ENCODE measurements around the gene GSTT2B.
"Not testable (repeated sequence)": the region's sequence is repeated elsewhere in the genome, so short reads cannot be mapped to it uniquely, and the experiment has no call there.

Gene GSTT2B

GRCh38 chr22:23940166-23940565, 20.8 kb downstream of the GSTT2B start:
- H3K79me2 ChIP-seq (ENCODE audit: insufficient read depth, low read depth); H3K27me3 ChIP-seq (ENCODE audit: insufficient read depth, low read depth); H2AFZ ChIP-seq (ENCODE audit: low read depth); H3K27ac ChIP-seq; H3K36me3 ChIP-seq (ENCODE audit: insufficient read depth); H3K4me3 ChIP-seq (IDR thresholded peaks at IDR 0.05; ENCODE audit: insufficient read depth, low read depth, low read length); H3K4me1 ChIP-seq (ENCODE audit: low read depth, poor library complexity, severe bottlenecking); H3K4me2 ChIP-seq; H4K20me1 ChIP-seq (ENCODE audit: insufficient read depth); H3K9ac ChIP-seq: not testable (repeated sequence)

GRCh38 chr22:23939017-23939357, 22.0 kb downstream of the GSTT2B start:
- Histone ChIP-seq H3K27ac (no peak overlapping the region), H3K79me2 (ENCODE audit: insufficient read depth, low read depth) (no peaks in the 10 kb centered on the region), H3K4me2 (no peak overlapping the region), H3K27me3 (ENCODE audit: insufficient read depth, low read depth) (no peaks in the 10 kb centered on the region), H3K36me3 (ENCODE audit: insufficient read depth) (no peaks in the 10 kb centered on the region), H2AFZ (ENCODE audit: low read depth) (no peak overlapping the region), H3K4me3 (IDR thresholded peaks at IDR 0.05; ENCODE audit: insufficient read depth, low read depth, low read length) (no peak overlapping the region), H4K20me1 (ENCODE audit: insufficient read depth) (no peaks in the 10 kb centered on the region), H3K9ac (no peak overlapping the region), H3K4me1 (ENCODE audit: low read depth, poor library complexity, severe bottlenecking) (no peaks in the 10 kb centered on the region)
- TF ChIP-seq, protein P1, sequence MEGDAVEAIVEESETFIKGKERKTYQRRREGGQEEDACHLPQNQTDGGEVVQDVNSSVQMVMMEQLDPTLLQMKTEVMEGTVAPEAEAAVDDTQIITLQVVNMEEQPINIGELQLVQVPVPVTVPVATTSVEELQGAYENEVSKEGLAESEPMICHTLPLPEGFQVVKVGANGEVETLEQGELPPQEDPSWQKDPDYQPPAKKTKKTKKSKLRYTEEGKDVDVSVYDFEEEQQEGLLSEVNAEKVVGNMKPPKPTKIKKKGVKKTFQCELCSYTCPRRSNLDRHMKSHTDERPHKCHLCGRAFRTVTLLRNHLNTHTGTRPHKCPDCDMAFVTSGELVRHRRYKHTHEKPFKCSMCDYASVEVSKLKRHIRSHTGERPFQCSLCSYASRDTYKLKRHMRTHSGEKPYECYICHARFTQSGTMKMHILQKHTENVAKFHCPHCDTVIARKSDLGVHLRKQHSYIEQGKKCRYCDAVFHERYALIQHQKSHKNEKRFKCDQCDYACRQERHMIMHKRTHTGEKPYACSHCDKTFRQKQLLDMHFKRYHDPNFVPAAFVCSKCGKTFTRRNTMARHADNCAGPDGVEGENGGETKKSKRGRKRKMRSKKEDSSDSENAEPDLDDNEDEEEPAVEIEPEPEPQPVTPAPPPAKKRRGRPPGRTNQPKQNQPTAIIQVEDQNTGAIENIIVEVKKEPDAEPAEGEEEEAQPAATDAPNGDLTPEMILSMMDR (conservative IDR thresholded peaks at IDR 0.05; ENCODE audit: low read depth, low read length) = no peak

DNA sequence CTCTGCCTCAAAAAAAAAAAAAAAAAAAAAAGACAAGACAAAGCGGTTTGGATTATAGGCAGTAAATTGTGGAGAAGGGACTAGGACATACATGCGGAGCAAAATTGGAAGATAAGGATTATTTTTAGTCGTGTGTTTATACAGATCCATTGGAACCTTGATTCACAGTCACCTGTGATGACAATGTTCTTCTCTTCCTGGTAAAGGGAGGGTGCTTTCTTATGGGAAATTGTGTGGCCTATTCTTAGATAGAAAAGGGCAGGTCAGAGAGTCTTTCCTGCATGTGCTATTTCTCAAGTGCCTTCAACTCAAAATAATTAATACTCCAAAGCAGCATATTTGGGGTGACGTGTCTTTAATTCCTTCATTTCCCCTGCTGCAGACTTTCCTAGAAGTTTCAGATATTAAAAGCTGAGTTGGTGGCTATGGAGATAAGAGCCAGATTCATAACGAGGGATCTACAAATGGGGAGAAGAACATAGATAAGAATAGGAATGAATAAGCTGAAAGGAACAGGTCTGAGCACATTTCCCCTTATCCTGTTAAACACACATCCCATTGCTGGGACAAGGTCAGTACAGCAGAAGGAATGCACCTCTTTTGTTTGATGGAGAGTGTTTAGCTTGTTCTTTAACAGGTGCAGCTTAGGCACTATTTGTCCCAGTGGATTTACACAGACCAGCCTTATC, 22.5 kb downstream of the GSTT2B start:
- Histone ChIP-seq H3K9ac (no peak overlapping the region), H2AFZ (ENCODE audit: low read depth) (no peak overlapping the region), H3K27me3 (ENCODE audit: insufficient read depth, low read depth) (no peaks in the 10 kb centered on the region), H3K4me3 (IDR thresholded peaks at IDR 0.05; ENCODE audit: insufficient read depth, low read depth, low read length) (no peak overlapping the region), H3K4me1 (ENCODE audit: low read depth, poor library complexity, severe bottlenecking) (no peaks in the 10 kb centered on the region), H3K27ac (no peak overlapping the region), H3K36me3 (ENCODE audit: insufficient read depth) (no peaks in the 10 kb centered on the region), H4K20me1 (ENCODE audit: insufficient read depth) (no peaks in the 10 kb centered on the region), H3K4me2 (no peak overlapping the region), H3K79me2 (ENCODE audit: insufficient read depth, low read depth) (no peaks in the 10 kb centered on the region)
- TF ChIP-seq, protein P1 (conservative IDR thresholded peaks at IDR 0.05; ENCODE audit: low read depth, low read length) = no peak

DNA sequence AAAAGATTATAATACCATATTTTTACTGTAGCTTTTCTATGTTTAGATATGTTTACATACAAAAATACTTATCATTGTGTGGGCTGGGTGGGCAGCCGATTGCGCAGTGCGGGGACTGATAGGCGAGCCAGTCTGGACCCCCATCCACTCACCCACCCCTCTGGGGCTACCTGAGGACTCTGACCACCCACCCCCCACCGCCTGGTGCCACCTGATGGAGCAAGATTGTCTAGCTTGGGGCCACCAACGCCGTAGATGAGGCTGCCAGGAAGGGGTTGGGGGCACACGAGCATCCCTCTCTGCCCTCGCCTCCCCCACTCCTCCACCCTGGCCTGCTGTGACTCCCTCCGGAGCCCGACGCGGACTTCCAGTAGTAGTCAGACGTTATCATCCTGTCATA, 34.4 kb downstream of the GSTT2B start:
- no peak overlapping the region for H3K9ac ChIP-seq
- H3K4me3 ChIP-seq (IDR thresholded peaks at IDR 0.05; ENCODE audit: insufficient read depth, low read depth, low read length) = no peak overlapping the region
- H4K20me1 ChIP-seq (ENCODE audit: insufficient read depth) = no peaks in the 10 kb centered on the region
- no peaks in the 10 kb centered on the region for H3K79me2 ChIP-seq (ENCODE audit: insufficient read depth, low read depth)
- H3K4me1 ChIP-seq (ENCODE audit: low read depth, poor library complexity, severe bottlenecking) = no peaks in the 10 kb centered on the region
- no peaks in the 10 kb centered on the region for H3K36me3 ChIP-seq (ENCODE audit: insufficient read depth)
- no peak overlapping the region for H3K27ac ChIP-seq
- TF ChIP-seq, protein P1 (conservative IDR thresholded peaks at IDR 0.05; ENCODE audit: low read depth, low read length) = no peak
- no peaks in the 10 kb centered on the region for H3K27me3 ChIP-seq (ENCODE audit: insufficient read depth, low read depth)
- H2AFZ ChIP-seq (ENCODE audit: low read depth) = no peak overlapping the region
- H3K4me2 ChIP-seq = no peak overlapping the region

DNA sequence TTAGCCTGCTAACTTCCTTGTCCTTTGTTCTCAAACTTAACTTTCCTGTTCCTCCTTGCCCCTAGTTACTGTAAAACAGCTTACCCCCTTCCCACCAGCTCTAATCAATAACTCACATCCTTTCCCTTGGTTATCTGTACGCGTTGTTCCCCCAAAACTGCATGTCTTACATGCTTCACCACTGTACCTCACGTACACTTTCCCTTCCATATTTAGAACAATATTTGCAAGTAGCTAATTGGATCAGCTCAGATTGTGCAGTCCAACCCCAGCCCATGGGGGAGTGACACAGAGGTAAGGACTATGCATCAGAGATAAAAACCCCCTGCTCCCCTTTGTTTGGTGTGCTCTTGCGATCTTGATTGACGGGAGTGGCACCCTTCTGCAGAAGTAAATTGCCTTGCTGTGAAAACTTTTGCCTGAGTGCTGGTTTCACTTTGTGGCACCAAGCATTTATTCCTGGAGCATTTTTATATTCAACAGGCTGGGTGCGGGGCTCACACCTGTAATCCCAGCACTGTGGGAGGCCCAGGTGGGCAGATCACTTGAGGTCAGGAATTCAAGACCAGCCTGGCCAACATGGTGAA, 35.9 kb downstream of the GSTT2B start:
- no peak overlapping the region for H3K9ac ChIP-seq
- no peaks in the 10 kb centered on the region for H3K27me3 ChIP-seq (ENCODE audit: insufficient read depth, low read depth)
- TF ChIP-seq, protein P1 (conservative IDR thresholded peaks at IDR 0.05; ENCODE audit: low read depth, low read length) = no peak
- no peaks in the 10 kb centered on the region for H4K20me1 ChIP-seq (ENCODE audit: insufficient read depth)
- H3K79me2 ChIP-seq (ENCODE audit: insufficient read depth, low read depth) = no peaks in the 10 kb centered on the region
- no peak overlapping the region for H3K27ac ChIP-seq
- no peaks in the 10 kb centered on the region for H3K4me1 ChIP-seq (ENCODE audit: low read depth, poor library complexity, severe bottlenecking)
- no peaks in the 10 kb centered on the region for H3K36me3 ChIP-seq (ENCODE audit: insufficient read depth)
- no peak overlapping the region for H3K4me3 ChIP-seq (IDR thresholded peaks at IDR 0.05; ENCODE audit: insufficient read depth, low read depth, low read length)
- no peak overlapping the region for H3K4me2 ChIP-seq
- no peak overlapping the region for H2AFZ ChIP-seq (ENCODE audit: low read depth)
